Measurements from ENCODE around the gene RALGDS. TPM values are rescaled to one million over a fixed set of nuclear protein-coding genes. Genes with fewer than 3 reads are reported as not detected.

The RALGDS gene
- total RNA-seq, 1 experiment from 2014 or later, result 25.8 TPM

- H3K9me3 ChIP-seq (ENCODE audit: control insufficient read depth, insufficient read depth, low read depth, low read length), result no peaks in the 10 kb centered on the region
- no peaks in the 10 kb centered on the region for H3K4me1 ChIP-seq (ENCODE audit: control insufficient read depth, insufficient read depth, low read length)
- ChIA-PET CTCF (no interaction called here), POLR2A (no interaction called here)
- H3K4me3 ChIP-seq (ENCODE audit: low read depth in 2 of 2, low read length in 2 of 2), result no peak overlapping the region
- DNase-seq (ENCODE audit: low read depth, low spot score) (no peak), ATAC-seq (no peak)
- in situ Hi-C loops (cut with HindIII; ENCODE audit: low pct_unique_long_range_greater_than_20kb, low sequenced_read_pairs) (no loop called here), intact Hi-C loops (cut with micrococcal nuclease; ENCODE audit: unreplicated experiment) (no loop called here)
- no TSS peak for BruUV-seq (replicated peaks)
- no peak for TF ChIP-seq TCF7L2 (IDR thresholded peaks at IDR 0.05; ENCODE audit: low read depth, low read length)
- no peak for TF ChIP-seq REST (IDR thresholded peaks at IDR 0.05; ENCODE audit: insufficient read depth in 1 of 2, low read depth in 2 of 2, low read length in 1 of 2)
- TF ChIP-seq CTCF (IDR thresholded peaks at IDR 0.05), result no peak
- TF ChIP-seq SIN3A (IDR thresholded peaks at IDR 0.05; ENCODE audit: borderline replicate concordance, insufficient read depth, low read depth, low read length), result no peak
- H3K36me3 ChIP-seq (ENCODE audit: control insufficient read depth, insufficient read depth, low read length), result no peaks in the 10 kb centered on the region
- H3K27me3 ChIP-seq (ENCODE audit: control insufficient read depth, insufficient read depth, low read length), result no peaks in the 10 kb centered on the region
- H3K27ac ChIP-seq (ENCODE audit: low read length), result no peak overlapping the region
Observed at GRCh38 chr9:133088756-133089155, 32.3 kb downstream of the RALGDS start.

GRCh38 chr9:133088146-133088750, 32.8 kb downstream of the RALGDS start:
- no TSS peak for BruUV-seq (replicated peaks)
- ATAC-seq (no peak), DNase-seq (ENCODE audit: low read depth, low spot score) (no peak)
- intact Hi-C loops (cut with micrococcal nuclease; ENCODE audit: unreplicated experiment), result no loop called here
- no peak overlapping the region for H3K4me3 ChIP-seq (ENCODE audit: low read depth in 2 of 2, low read length in 2 of 2)
- H3K36me3 ChIP-seq (ENCODE audit: control insufficient read depth, insufficient read depth, low read length), result no peaks in the 10 kb centered on the region
- H3K4me1 ChIP-seq (ENCODE audit: control insufficient read depth, insufficient read depth, low read length), result no peaks in the 10 kb centered on the region
- H3K27ac ChIP-seq (ENCODE audit: low read length), result no peak overlapping the region
- TF ChIP-seq TCF7L2 (IDR thresholded peaks at IDR 0.05; ENCODE audit: low read depth, low read length) (no peak), SIN3A (IDR thresholded peaks at IDR 0.05; ENCODE audit: borderline replicate concordance, insufficient read depth, low read depth, low read length) (no peak), CTCF (IDR thresholded peaks at IDR 0.05) (no peak), REST (IDR thresholded peaks at IDR 0.05; ENCODE audit: insufficient read depth in 1 of 2, low read depth in 2 of 2, low read length in 1 of 2) (no peak), POLR2AphosphoS5 (IDR thresholded peaks at IDR 0.05; ENCODE audit: low read depth, low read length) (no peak)
- H3K27me3 ChIP-seq (ENCODE audit: control insufficient read depth, insufficient read depth, low read length), result no peaks in the 10 kb centered on the region
- H3K9me3 ChIP-seq (ENCODE audit: control insufficient read depth, insufficient read depth, low read depth, low read length), result no peaks in the 10 kb centered on the region
- POLR2A ChIA-PET, result no interaction called here
- in situ Hi-C loops (cut with HindIII; ENCODE audit: low pct_unique_long_range_greater_than_20kb, low sequenced_read_pairs), result no loop called here
- CTCF ChIA-PET, result no interaction called here
